Keratinocyte (primary cell): ENCODE results near the gene ZPR1. TPM values are rescaled to one million over a fixed set of nuclear protein-coding genes. Genes with fewer than 3 reads are reported as not detected.

ENCODE experiments used
- DNase-seq: peaks from one replicate; pipeline ENCODE4 v3.0.0-alpha.2; 2011; ENCODE audit warnings: low read depth, missing footprints, low spot score
- FAIRE-seq: peaks from 2 replicates; lab custom pipeline; 2011; peaks lifted over from hg19 to GRCh38; lab: Jason Lieb, UNC
- H2AFZ ChIP-seq: 2 replicates; pipeline ENCODE4 v1.6.0; 2012; ENCODE audit warnings: low read length, control low read depth, inconsistent platforms; ENCODE audit not compliant: control insufficient read depth
- H3K27ac ChIP-seq: 2 replicates; pipeline ENCODE4 v1.5.1; 2011; ENCODE audit warnings: low read length; ENCODE audit not compliant: control insufficient read depth, insufficient read depth
- H3K27me3 ChIP-seq: 3 replicates; pipeline ENCODE4 v1.6.0; 2011; ENCODE audit warnings: low read length; ENCODE audit not compliant: control insufficient read depth, insufficient read depth; ENCODE audit errors: extremely low read depth
- H3K36me3 ChIP-seq, 2 experiments: 2 replicates in 1 of 2; 3 replicates in 1 of 2; pipeline ENCODE4 v1.5.1; 2011; ENCODE audit warnings: low read length in 2 of 2, mild to moderate bottlenecking in 1 of 2; ENCODE audit not compliant: control insufficient read depth in 2 of 2, insufficient read depth in 2 of 2; ENCODE audit errors: extremely low read depth in 1 of 2
- H3K4me1 ChIP-seq: 3 replicates; pipeline ENCODE4 v1.5.1; 2011; ENCODE audit warnings: low read length; ENCODE audit not compliant: control insufficient read depth, insufficient read depth; ENCODE audit errors: extremely low read depth
- H3K4me2 ChIP-seq: 3 replicates; pipeline ENCODE4 v1.6.0; 2011; ENCODE audit warnings: low read depth, low read length; ENCODE audit not compliant: control insufficient read depth, insufficient read depth; ENCODE audit errors: extremely low read depth
- H3K4me3 ChIP-seq, 3 experiments: fragments of 200-600 bp in 1 of 3; sonication (generic) in 1 of 3; 2 replicates in 2 of 3; 3 replicates in 1 of 3; pipeline ENCODE4 v1.5.1; 2011 to 2016; ENCODE audit warnings: low read length in 3 of 3, mild to moderate bottlenecking in 3 of 3, control low read depth in 2 of 3, inconsistent platforms in 1 of 3, low read depth in 1 of 3, mixed read lengths in 1 of 3, mixed run types in 1 of 3, moderate library complexity in 1 of 3; ENCODE audit not compliant: control insufficient read depth in 2 of 3, insufficient read depth in 2 of 3; ENCODE audit errors: extremely low read depth in 1 of 3
- H3K79me2 ChIP-seq: 2 replicates; pipeline ENCODE4 v1.6.0; 2012; ENCODE audit warnings: low read length; ENCODE audit not compliant: control insufficient read depth, insufficient read depth
- H3K9ac ChIP-seq: 3 replicates; pipeline ENCODE4 v1.6.0; 2011; ENCODE audit warnings: low read length; ENCODE audit not compliant: control insufficient read depth, insufficient read depth; ENCODE audit errors: extremely low read depth
- H3K9me1 ChIP-seq: 3 replicates; pipeline ENCODE4 v1.6.0; 2011; ENCODE audit warnings: low read length; ENCODE audit not compliant: control insufficient read depth, insufficient read depth; ENCODE audit errors: extremely low read depth
- H3K9me3 ChIP-seq: 2 replicates; pipeline ENCODE4 v1.5.1; 2012; ENCODE audit warnings: low read depth, low read length; ENCODE audit not compliant: control insufficient read depth
- H4K20me1 ChIP-seq: 3 replicates; pipeline ENCODE4 v1.6.0; 2011; ENCODE audit warnings: low read length; ENCODE audit not compliant: control insufficient read depth, insufficient read depth; ENCODE audit errors: extremely low read depth
- CTCF ChIP-seq, 3 experiments: IDR thresholded peaks in 1 of 3; conservative IDR thresholded peaks in 1 of 3; optimal IDR thresholded peaks in 1 of 3; 2 replicates in 2 of 3; 3 replicates in 1 of 3; pipeline versions ENCODE3 to v1.5.1; 2011; ENCODE audit warnings: low read length in 3 of 3, mild to moderate bottlenecking in 3 of 3, moderate library complexity in 2 of 3, control low read depth in 1 of 3, inconsistent platforms in 1 of 3; ENCODE audit not compliant: insufficient read depth in 2 of 3; ENCODE audit errors: extremely low read depth in 1 of 3
- EZH2 ChIP-seq: IDR thresholded peaks from one replicate; pipeline ENCODE4 v1.6.1; 2012; ENCODE audit warnings: inconsistent platforms, mild to moderate bottlenecking, low read length, moderate library complexity
- dilution Hi-C: fragments of 300-500 bp; cut with MboI; formaldehyde crosslinking; loops from one replicate; pipeline ENCODE4 v1.7.0; 2020; ENCODE audit warnings: low sequenced_read_pairs; ENCODE audit not compliant: extremely low pct_ligation_motif_present
- polyA plus RNA-seq, 5 experiments: library from polyadenylated mRNA; depleted of rRNA in 3 of 5; stranded (reverse) in 3 of 5; stranded (forward) in 1 of 5; unstranded in 1 of 5; fragments of >200 nt; gene quantifications; 1 replicate in 1 of 5; 2 replicates in 3 of 5; 3 replicates in 1 of 5; pipeline versions ENCODE4 v1.2.1 to v1.2.3, GENCODE V29; 2011 to 2012; ENCODE audit warnings: missing spikeins in 2 of 5, low read depth in 1 of 5, low replicate concordance in 1 of 5

Gene ZPR1
- polyA plus RNA-seq, 1 donor (not counting 4 experiments of a cell fraction or from before 2014, with no cell fraction given): 71.1 TPM

GRCh38 chr11:116727990-116728389, 59.8 kb downstream of the ZPR1 start:
- no peaks in the 10 kb centered on the region for H3K9me3 ChIP-seq
- no peaks in the 10 kb centered on the region for H3K4me1 ChIP-seq
- no peak for TF ChIP-seq EZH2
- no peak for TF ChIP-seq CTCF (optimal IDR thresholded peaks at IDR 0.05 in 1 of 3, IDR thresholded peaks at IDR 0.05 in 1 of 3, conservative IDR thresholded peaks at IDR 0.05 in 1 of 3; ENCODE audit: extremely low read depth in 1 of 3, insufficient read depth in 2 of 3, low read length in 3 of 3)
- H3K4me3 ChIP-seq: no peak overlapping the region
- dilution Hi-C loops: no loop called here
- H3K36me3 ChIP-seq: no peaks in the 10 kb centered on the region
- H4K20me1 ChIP-seq: no peaks in the 10 kb centered on the region
- no peaks in the 10 kb centered on the region for H3K79me2 ChIP-seq
- no peak overlapping the region for H3K4me2 ChIP-seq
- FAIRE-seq: no peak
- no peak for DNase-seq
- no peaks in the 10 kb centered on the region for H3K9me1 ChIP-seq
- H3K9ac ChIP-seq: no peak overlapping the region
- peaks cover 44% of the 10 kb centered on the region for H3K27me3 ChIP-seq
- H2AFZ ChIP-seq: no peak overlapping the region
- no peak overlapping the region for H3K27ac ChIP-seq

DNA sequence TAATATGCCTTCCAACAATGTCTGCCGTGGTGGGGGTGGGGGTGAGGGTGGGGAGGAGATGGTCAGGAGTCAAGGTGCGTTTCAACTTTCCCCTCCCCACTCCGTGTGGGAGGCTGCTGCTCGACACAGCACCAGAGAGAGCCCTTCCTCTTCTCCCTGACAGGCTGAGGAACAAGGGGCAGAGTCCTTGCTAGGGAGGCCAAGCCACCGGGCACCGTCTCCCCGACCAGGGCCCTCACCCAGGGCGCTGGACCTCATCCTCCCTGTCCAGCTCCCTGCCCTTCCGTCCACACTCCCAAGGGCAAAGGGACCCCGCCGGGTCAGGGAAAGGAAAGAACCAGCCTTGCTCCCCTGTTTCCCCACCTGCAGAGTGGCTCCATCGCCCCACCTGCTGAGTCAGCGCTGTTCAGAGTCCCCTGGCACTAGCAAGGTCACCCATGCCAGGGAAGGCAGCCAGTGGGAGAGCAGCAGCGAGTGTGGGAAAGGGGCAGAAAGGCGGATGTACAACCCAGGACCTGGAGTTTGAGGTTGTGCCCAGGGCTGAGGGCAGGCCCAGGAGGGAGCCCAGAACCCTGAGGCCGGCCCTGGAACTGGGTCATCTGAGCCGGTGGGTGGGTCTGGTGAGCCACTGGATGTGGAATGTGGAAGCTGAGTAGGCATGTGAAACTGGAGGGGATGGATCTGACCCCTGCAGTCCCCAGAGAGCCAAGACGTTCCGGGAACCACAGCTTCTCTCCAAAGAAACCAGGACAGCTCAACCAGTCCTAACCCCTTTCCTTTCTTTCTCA, 62.2 kb downstream of the ZPR1 start:
- H3K9me1 ChIP-seq: no peaks in the 10 kb centered on the region
- DNase-seq (no peak), FAIRE-seq (no peak)
- dilution Hi-C loops: no loop called here
- H3K4me2 ChIP-seq: no peak overlapping the region
- peaks cover 37% of the 10 kb centered on the region for H3K27me3 ChIP-seq
- H3K4me3 ChIP-seq: no peak overlapping the region
- TF ChIP-seq CTCF (optimal IDR thresholded peaks at IDR 0.05 in 1 of 3, IDR thresholded peaks at IDR 0.05 in 1 of 3, conservative IDR thresholded peaks at IDR 0.05 in 1 of 3; ENCODE audit: extremely low read depth in 1 of 3, insufficient read depth in 2 of 3, low read length in 3 of 3) (no peak), EZH2 (no peak)
- no peak overlapping the region for H2AFZ ChIP-seq
- no peaks in the 10 kb centered on the region for H3K36me3 ChIP-seq
- H3K27ac ChIP-seq: no peak overlapping the region
- H4K20me1 ChIP-seq: no peaks in the 10 kb centered on the region
- H3K9ac ChIP-seq: no peak overlapping the region
- H3K4me1 ChIP-seq: no peaks in the 10 kb centered on the region
- H3K79me2 ChIP-seq: no peaks in the 10 kb centered on the region
- H3K9me3 ChIP-seq: no peaks in the 10 kb centered on the region
